GM21360 (cell line): ENCODE measurements around the gene LRRC1.

Source experiments
- ATAC-seq: cut with Tn5 transposase; IDR thresholded peaks from one replicate; pipeline ENCODE4 v1.9.1; 2021; ENCODE audit warnings: mild to moderate bottlenecking, moderate library complexity; ENCODE audit not compliant: unreplicated experiment

Gene LRRC1

GRCh38 chr6:53920881-53921280, 126.1 kb downstream of the LRRC1 start:
- ATAC-seq, result no peak

GRCh38 chr6:53921639-53922038, 126.8 kb downstream of the LRRC1 start:
- ATAC-seq, result no peak

DNA sequence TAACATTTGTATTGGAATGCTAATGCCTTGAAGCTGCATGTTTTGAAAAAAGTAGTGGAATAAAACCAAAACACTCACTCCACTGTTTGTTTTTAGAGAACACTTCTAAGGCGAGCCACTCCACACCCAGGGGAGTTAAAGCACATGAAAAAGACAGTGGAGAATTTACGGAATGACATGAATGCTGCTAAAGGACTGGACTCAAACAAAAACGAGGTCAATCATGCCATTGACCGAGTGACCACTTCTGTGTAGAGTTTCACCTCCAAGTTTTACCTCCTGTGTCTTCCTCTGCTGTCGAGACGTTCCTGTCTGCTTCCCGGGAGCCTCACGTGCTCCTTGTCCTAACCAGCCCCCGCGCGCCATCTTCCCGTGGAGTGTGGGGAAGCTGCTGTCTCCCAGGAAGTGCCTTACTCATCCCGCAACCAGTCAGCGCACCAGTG, 127.8 kb downstream of the LRRC1 start:
- ATAC-seq, result no peak

GRCh38 chr6:53924277-53924676, 129.5 kb downstream of the LRRC1 start:
- no peak for ATAC-seq

DNA sequence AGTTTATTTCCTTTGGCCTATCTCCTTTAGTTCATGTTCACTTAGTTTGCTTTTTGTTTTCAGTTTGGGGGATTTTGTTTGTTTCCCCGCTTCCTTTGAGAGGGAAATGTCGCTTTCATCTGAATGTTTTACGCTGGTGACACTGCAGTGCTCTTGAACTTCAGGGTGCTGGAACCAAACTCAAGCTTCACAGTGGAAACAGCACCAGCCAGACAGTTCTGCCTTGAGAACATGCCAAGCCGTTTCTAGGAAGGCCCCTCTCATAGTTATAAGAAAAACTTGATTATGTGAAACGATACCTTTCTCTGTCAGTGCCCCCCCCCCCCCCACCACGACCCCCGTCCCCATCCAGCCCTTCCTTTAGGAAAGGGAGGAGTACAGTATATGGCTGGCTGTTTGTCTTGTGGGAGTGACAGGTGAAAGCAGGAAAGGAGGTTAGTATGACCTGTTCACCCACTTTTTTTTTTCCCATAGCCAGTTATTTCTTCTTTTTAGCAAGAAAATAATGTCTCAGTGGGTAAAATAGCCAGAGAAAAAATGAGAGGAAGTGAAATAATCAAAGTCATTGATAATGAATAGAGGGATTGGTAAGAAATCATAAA, 130.1 kb downstream of the LRRC1 start:
- ATAC-seq, result no peak

- ATAC-seq, result no peak
Observed at GRCh38 chr6:53925891-53926290, 131.1 kb downstream of the LRRC1 start.

DNA sequence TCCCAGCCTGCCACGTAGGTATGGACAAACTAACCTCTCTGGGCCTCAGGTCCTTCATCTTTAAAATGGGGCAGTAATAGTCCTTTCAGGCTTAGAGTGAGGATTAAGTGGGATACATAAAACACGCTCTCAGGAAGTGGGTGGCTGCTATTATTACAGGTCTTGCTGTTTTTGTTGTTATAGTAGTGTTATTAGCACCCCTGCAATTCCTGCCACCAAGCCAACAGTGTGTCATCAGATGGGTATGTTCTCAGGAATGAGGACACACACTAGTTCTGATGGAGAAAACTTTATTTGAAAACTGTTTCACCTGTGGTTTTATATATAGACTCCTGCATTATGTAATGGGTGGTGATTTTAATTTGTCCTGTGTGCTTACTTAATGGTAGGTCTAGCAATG, 131.7 kb downstream of the LRRC1 start:
- ATAC-seq, result no peak

DNA sequence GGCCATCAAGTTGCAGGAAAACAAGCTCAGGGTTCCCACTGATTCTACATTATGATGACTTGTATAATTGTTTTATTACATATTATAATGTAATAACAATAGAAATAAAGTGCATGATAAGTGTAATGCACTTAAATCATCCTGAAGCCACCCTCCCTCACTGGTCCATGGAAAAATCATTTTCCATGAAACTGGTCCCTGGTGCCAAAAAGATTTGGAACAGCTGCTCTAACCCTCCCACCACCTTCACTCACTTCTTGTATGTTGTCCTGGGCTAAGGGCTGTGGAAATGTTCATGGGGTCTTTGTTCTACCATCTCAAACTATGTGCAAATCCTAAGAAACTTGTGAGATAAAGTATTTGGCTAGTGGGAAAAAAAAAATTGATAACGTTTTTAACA, 133.8 kb downstream of the LRRC1 start:
- ATAC-seq, result no peak

GRCh38 chr6:53929041-53929820, 134.4 kb downstream of the LRRC1 start:
- ATAC-seq, result no peak

- ATAC-seq, result no peak
Observed at GRCh38 chr6:53929821-53930120, 135.0 kb downstream of the LRRC1 start.

GRCh38 chr6:53930330-53930729, 135.5 kb downstream of the LRRC1 start:
- no peak for ATAC-seq

GRCh38 chr6:53931086-53931485, 136.3 kb downstream of the LRRC1 start:
- no peak for ATAC-seq

GRCh38 chr6:53932516-53932915, 137.7 kb downstream of the LRRC1 start:
- no peak for ATAC-seq

DNA sequence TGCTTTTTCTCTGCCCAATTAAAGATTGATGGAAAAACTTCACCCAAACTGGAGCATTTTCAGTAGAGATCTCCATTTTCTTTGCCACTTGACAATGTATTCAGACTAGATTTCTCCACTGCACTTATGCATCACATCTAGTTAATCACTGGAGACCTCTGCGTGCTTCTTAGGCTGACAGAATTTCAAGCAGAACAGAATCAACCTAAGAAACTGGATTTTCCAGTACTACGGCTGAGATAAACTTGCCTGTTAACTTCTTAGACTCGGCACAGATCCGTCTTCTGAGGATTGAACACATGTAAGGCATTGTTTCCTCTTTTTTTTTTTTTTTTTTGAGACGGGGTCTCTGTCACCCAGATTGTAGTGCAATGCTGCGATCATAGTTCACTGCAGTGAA, 139.2 kb downstream of the LRRC1 start:
- no peak for ATAC-seq

DNA sequence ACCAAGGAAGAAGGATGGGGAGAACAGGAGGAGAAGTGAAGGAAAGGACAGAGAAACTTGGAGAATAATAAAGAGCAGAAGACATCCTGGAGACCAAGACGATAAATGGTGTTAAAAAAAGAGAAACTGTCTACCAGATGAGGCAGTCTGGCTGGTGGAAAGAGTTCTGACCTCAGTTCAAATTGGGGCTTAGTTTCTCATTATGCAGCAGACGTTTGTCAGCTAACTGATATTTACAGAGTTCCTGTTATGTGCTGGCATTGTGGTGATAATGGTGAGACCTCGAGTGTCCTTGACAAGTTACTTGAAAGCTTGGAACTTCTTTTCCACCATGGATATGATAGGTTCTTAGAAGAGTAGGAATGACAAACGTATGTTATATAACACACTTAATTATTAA, 142.7 kb downstream of the LRRC1 start:
- no peak for ATAC-seq

GRCh38 chr6:53938810-53939209, 144.0 kb downstream of the LRRC1 start:
- no peak for ATAC-seq

- no peak for ATAC-seq
Observed at GRCh38 chr6:53939830-53940229, 145.0 kb downstream of the LRRC1 start.

DNA sequence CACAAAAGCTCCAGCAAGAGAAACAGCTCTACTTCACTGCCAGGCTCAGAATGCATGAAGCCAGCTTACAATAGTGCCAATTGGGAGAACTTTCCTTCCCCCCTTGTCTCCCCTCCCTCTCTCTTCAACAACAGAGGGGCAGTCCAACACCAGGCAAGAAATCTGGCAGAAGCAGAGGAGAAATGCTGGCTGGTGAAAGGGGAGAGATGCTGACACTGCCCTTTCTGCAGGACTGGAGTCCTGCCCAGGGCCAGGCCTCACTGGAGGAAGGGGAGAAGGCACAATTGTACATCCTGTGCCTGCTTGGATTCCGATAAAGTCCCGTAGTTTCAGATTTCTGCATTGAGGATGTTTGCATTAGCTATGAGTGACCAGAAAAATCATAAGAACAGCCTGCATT, 148.6 kb downstream of the LRRC1 start:
- no peak for ATAC-seq

DNA sequence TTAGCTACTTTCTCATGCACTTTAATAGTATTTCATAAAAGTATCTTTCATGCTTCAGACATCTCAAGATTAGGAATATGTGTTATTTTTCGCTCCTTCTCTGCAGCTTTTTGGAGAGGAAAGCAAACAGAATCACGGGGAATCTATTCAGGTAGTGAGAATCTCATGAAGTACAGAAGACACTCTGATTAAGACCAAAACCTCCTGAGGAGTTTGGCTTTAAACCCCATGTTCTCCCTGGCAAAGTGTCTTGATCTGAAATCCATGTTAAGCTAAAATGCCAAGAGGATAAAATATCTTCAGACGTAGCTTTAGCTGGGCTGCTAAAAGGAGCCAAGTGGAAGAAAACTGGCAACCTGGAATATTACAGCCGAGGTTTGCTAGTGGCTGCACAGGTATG, 149.3 kb downstream of the LRRC1 start:
- no peak for ATAC-seq

- ATAC-seq, result no peak
Observed at GRCh38 chr6:53944543-53944942, 149.7 kb downstream of the LRRC1 start.

- ATAC-seq, result no peak
Observed at GRCh38 chr6:53945765-53946407, 151.1 kb downstream of the LRRC1 start.

GRCh38 chr6:53947780-53948179, 153.0 kb downstream of the LRRC1 start:
- ATAC-seq, result no peak
